GM23338 (cell line): Measurements from ENCODE around the gene GAB2. TPM values are rescaled to one million over a fixed set of nuclear protein-coding genes. Genes with fewer than 3 reads are reported as not detected.

Source experiments
- ATAC-seq: fragments of 200-7000 bp; cut with Tn5 transposase; 3 replicates; pipeline ENCODE4 v1.9.1; 2020
- DNase-seq: peaks from one replicate; pipeline ENCODE4 v3.0.0-alpha.2; 2015; ENCODE audit warnings: low spot score
- H2AFZ ChIP-seq: fragments of 200-600 bp; sonication (generic); 2 replicates; pipeline ENCODE4 v1.8.0; 2016; ENCODE audit warnings: antibody characterized with exemption, mild to moderate bottlenecking, moderate library complexity
- H3F3A ChIP-seq: fragments of 200-600 bp; sonication (generic); replicated peaks from 2 replicates; pipeline ENCODE4 v1.8.0; 2017; ENCODE audit warnings: antibody characterized with exemption, mixed run types, low read depth
- H3K27ac ChIP-seq: fragments of 200-600 bp; sonication (generic); 2 replicates; pipeline ENCODE4 v1.6.1; 2016; ENCODE audit warnings: low read depth
- H3K27me3 ChIP-seq: fragments of 200-600 bp; sonication (generic); 2 replicates; pipeline ENCODE4 v1.8.0; 2016; ENCODE audit warnings: mild to moderate bottlenecking, mixed run types, moderate library complexity; ENCODE audit not compliant: insufficient read depth
- H3K36me3 ChIP-seq: fragments of 200-600 bp; sonication (generic); 2 replicates; pipeline ENCODE4 v1.8.0; 2016; ENCODE audit warnings: mild to moderate bottlenecking; ENCODE audit not compliant: insufficient read depth
- H3K4me1 ChIP-seq: fragments of 200-600 bp; sonication (generic); 2 replicates; pipeline ENCODE4 v1.8.0; 2016; ENCODE audit warnings: mild to moderate bottlenecking, moderate library complexity; ENCODE audit not compliant: insufficient read depth
- H3K4me2 ChIP-seq: fragments of 200-600 bp; sonication (generic); 2 replicates; pipeline ENCODE4 v1.7.1; 2017; ENCODE audit warnings: mixed run types
- H3K4me3 ChIP-seq: fragments of 200-600 bp; sonication (generic); 2 replicates; pipeline ENCODE4 v1.6.1; 2016; ENCODE audit warnings: mixed run types
- H3K79me2 ChIP-seq: fragments of 200-600 bp; sonication (generic); replicated peaks from 2 replicates; pipeline ENCODE4 v1.8.0; 2017; ENCODE audit warnings: mild to moderate bottlenecking; ENCODE audit not compliant: insufficient read depth
- H3K9me2 ChIP-seq: fragments of 200-600 bp; sonication (generic); 2 replicates; pipeline ENCODE4 v1.8.0; 2017; ENCODE audit not compliant: insufficient read depth
- H4K20me1 ChIP-seq: fragments of 200-600 bp; sonication (generic); replicated peaks from 2 replicates; pipeline ENCODE4 v1.8.0; 2017; ENCODE audit warnings: mild to moderate bottlenecking; ENCODE audit not compliant: insufficient read depth
- H3K27ac Mint-ChIP-seq: 2 replicates; pipeline ENCODE4 v1.8.0; 2020; ENCODE audit warnings: inconsistent platforms, mild to moderate bottlenecking, moderate library complexity, mixed read lengths
- H3K27me3 Mint-ChIP-seq: 3 replicates; pipeline ENCODE4 v1.8.0; 2022; ENCODE audit warnings: low read depth, mild to moderate bottlenecking, moderate library complexity, mixed read lengths, inconsistent platforms; ENCODE audit not compliant: insufficient read depth, poor library complexity
- H3K36me3 Mint-ChIP-seq: 3 replicates; pipeline ENCODE4 v1.8.0; 2021; ENCODE audit warnings: low read depth, mild to moderate bottlenecking, inconsistent platforms, moderate library complexity, mixed read lengths
- H3K4me1 Mint-ChIP-seq: 3 replicates; pipeline ENCODE4 v1.8.0; 2020; ENCODE audit warnings: mild to moderate bottlenecking, inconsistent platforms, mixed read lengths
- H3K4me3 Mint-ChIP-seq: 3 replicates; pipeline ENCODE4 v1.8.0; 2021; ENCODE audit warnings: moderate library complexity, mild to moderate bottlenecking, inconsistent platforms, mixed read lengths
- H3K9me3 Mint-ChIP-seq: 3 replicates; pipeline ENCODE4 v1.8.0; 2020; ENCODE audit warnings: moderate library complexity, mild to moderate bottlenecking, inconsistent platforms, mixed read lengths
- CREB1 ChIP-seq: fragments of 250-450 bp; sonication (Bioruptor Pico); IDR thresholded peaks from 2 replicates; pipeline ENCODE4 v1.5.0; 2020; ENCODE audit warnings: low read depth, mild to moderate bottlenecking, moderate library complexity
- EZH2 ChIP-seq: fragments of 200-600 bp; sonication (generic); IDR thresholded peaks from one replicate; pipeline ENCODE4 v1.8.0; 2017; ENCODE audit warnings: antibody characterized with exemption, mild to moderate bottlenecking, low read depth; ENCODE audit not compliant: unreplicated experiment
- EZH2phosphoT487 ChIP-seq: fragments of 200-600 bp; sonication (generic); IDR thresholded peaks from one replicate; pipeline ENCODE4 v1.8.1; 2018; ENCODE audit warnings: antibody characterized with exemption; ENCODE audit not compliant: unreplicated experiment
- JUNB ChIP-seq: IDR thresholded peaks from one replicate; pipeline ENCODE4 v1.6.1; 2016; ENCODE audit warnings: antibody characterized with exemption; ENCODE audit not compliant: unreplicated experiment
- NANOG ChIP-seq: IDR thresholded peaks from 2 replicates; pipeline ENCODE4 v1.6.1; 2016; ENCODE audit warnings: antibody characterized with exemption, borderline replicate concordance
- POLR2AphosphoS5 ChIP-seq: IDR thresholded peaks from 2 replicates; pipeline ENCODE4 v1.6.1; 2016; ENCODE audit warnings: antibody characterized with exemption, low read depth
- STAT1 ChIP-seq: IDR thresholded peaks from one replicate; pipeline ENCODE4 v1.6.1; 2016; ENCODE audit warnings: antibody characterized with exemption; ENCODE audit not compliant: unreplicated experiment
- ZNF114 ChIP-seq: fragments of 250-450 bp; sonication (Bioruptor Pico); IDR thresholded peaks from 2 replicates; pipeline ENCODE4 v1.5.0; 2020; ENCODE audit warnings: mild to moderate bottlenecking, moderate library complexity
- ZNF331 ChIP-seq: fragments of 250-450 bp; sonication (Bioruptor Pico); IDR thresholded peaks from 2 replicates; pipeline ENCODE4 v1.5.0; 2020; ENCODE audit warnings: low read depth, mild to moderate bottlenecking, moderate library complexity
- polyA plus RNA-seq: library from polyadenylated mRNA; unstranded; fragments of >200 nt; fragmentation: Nextera tagmentation; extraction: Ambion mirVana; gene quantifications from 2 replicates; pipeline ENCODE4 v1.2.1, GENCODE V29; 2016
- total RNA-seq: library from RNA; depleted of rRNA; stranded (reverse); fragments of >200 nt; shearing (Covaris generic); gene quantifications from 2 replicates; pipeline ENCODE4 v1.2.3, GENCODE V29; 2014
- TF ChIP-seq, protein P1 (sequence below): IDR thresholded peaks from 2 replicates; pipeline ENCODE4 v1.6.1; 2016; ENCODE audit warnings: antibody characterized with exemption
- TF ChIP-seq, protein P2 (sequence below): IDR thresholded peaks from one replicate; pipeline ENCODE4 v1.6.1; 2018; ENCODE audit warnings: antibody characterized with exemption; ENCODE audit not compliant: unreplicated experiment
- TF ChIP-seq, protein P3 (sequence below), 2 experiments: fragments of 200-600 bp in 1 of 2; sonication (generic) in 1 of 2; conservative IDR thresholded peaks; 2 replicates each; pipeline versions ENCODE4 v1.5.1 to v1.6.1; 2016 to 2017; ENCODE audit warnings: antibody characterized with exemption in 2 of 2, low read depth in 2 of 2, mild to moderate bottlenecking in 2 of 2, moderate library complexity in 1 of 2

Gene GAB2
- total and polyA plus RNA-seq, 2 experiments from 2014 or later, result 2.0 to 10.8 TPM

DNA sequence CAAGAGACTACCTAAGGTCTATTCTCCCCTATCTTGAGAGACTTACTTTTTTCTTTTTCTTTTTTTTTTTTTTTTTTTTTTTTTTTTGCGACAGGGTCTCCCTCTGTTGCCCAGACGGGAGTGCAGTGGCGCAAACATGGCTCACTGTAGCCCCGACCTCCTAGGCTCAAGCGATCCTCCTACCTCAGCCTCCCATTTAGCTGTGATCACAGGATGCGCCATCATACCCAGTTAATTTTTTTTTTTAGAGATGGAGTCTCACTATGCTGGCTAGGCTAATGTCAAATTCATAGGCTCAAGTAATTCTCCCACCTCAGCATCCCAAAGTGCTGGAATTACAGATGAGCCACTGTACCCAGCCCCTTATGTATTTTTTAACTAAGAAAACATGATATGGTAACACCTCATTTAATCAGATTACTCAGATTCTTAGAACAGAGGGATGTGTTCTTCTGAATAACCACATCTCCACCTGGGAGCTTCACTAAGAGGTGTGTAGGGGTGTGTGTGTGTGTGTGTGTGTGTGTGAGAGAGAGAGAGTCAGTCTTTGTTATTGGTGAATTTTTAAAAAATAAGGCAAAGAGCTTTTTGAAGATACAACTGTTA lies 126.0 kb downstream of the GAB2 start (continued):
- TF ChIP-seq, protein P1, sequence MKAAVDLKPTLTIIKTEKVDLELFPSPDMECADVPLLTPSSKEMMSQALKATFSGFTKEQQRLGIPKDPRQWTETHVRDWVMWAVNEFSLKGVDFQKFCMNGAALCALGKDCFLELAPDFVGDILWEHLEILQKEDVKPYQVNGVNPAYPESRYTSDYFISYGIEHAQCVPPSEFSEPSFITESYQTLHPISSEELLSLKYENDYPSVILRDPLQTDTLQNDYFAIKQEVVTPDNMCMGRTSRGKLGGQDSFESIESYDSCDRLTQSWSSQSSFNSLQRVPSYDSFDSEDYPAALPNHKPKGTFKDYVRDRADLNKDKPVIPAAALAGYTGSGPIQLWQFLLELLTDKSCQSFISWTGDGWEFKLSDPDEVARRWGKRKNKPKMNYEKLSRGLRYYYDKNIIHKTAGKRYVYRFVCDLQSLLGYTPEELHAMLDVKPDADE, result no peak
- TF ChIP-seq STAT1 (no peak), NANOG (no peak), EZH2phosphoT487 (no peak)
- TF ChIP-seq, protein P2, sequence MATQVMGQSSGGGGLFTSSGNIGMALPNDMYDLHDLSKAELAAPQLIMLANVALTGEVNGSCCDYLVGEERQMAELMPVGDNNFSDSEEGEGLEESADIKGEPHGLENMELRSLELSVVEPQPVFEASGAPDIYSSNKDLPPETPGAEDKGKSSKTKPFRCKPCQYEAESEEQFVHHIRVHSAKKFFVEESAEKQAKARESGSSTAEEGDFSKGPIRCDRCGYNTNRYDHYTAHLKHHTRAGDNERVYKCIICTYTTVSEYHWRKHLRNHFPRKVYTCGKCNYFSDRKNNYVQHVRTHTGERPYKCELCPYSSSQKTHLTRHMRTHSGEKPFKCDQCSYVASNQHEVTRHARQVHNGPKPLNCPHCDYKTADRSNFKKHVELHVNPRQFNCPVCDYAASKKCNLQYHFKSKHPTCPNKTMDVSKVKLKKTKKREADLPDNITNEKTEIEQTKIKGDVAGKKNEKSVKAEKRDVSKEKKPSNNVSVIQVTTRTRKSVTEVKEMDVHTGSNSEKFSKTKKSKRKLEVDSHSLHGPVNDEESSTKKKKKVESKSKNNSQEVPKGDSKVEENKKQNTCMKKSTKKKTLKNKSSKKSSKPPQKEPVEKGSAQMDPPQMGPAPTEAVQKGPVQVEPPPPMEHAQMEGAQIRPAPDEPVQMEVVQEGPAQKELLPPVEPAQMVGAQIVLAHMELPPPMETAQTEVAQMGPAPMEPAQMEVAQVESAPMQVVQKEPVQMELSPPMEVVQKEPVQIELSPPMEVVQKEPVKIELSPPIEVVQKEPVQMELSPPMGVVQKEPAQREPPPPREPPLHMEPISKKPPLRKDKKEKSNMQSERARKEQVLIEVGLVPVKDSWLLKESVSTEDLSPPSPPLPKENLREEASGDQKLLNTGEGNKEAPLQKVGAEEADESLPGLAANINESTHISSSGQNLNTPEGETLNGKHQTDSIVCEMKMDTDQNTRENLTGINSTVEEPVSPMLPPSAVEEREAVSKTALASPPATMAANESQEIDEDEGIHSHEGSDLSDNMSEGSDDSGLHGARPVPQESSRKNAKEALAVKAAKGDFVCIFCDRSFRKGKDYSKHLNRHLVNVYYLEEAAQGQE, result no peak

DNA sequence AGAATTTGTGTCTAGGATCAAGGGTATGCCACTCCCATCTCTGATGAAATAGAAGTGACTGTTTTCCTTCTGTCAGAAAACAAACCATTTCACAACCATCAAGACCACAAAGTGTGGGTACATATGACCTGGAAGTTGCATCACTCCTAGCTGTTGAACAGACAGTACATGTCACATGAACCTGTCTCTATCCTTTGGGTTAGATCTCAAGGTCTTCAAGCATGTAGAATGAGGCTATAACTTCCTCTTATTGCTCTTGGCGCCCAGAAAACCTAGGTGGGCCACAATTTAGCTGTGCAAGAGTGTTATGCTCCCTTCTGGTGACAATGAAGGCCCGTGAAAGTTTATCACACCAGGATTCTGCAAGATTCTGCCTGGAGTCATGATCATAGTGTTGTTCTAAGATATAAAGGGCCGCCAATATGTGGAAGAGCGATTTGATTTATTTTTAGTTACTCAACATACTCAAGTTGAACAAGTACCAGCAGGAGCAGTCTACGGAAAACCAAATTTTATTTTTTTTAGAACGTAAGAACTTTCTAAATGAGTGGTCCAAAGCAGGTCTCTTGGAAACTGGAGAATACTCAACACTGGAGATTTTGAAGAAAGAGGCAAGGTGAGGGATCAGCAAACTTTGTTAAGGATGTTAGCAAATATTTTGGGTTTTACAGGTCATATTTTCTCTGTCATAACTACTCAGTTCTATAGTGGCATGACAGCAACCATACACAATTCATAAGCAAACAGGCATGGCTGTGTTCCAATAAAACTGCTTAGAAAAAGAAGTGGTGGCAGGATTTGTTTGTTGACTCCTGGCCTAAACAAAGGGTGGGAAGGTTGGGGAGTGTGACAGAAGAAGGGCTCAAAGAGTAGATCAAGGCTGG lies 127.1 kb downstream of the GAB2 start:
- no peak overlapping the region for H3K4me3 Mint-ChIP-seq
- no peaks in the 10 kb centered on the region for H3K4me1 ChIP-seq
- H3K27ac Mint-ChIP-seq, result no peak overlapping the region
- ATAC-seq, result no peak
- H2AFZ ChIP-seq, result no peak overlapping the region
- H3K4me1 Mint-ChIP-seq, result no peaks in the 10 kb centered on the region
- DNase-seq, result no peak
- H3K4me2 ChIP-seq, result no peak overlapping the region
- TF ChIP-seq STAT1, result no peak
- no peak for TF ChIP-seq EZH2
- no peak for TF ChIP-seq ZNF114 (CRISPR knock-in tag)
- TF ChIP-seq NANOG, result no peak
- TF ChIP-seq, protein P2, result no peak
- TF ChIP-seq ZNF331, result no peak
- no peak for TF ChIP-seq EZH2phosphoT487
- TF ChIP-seq, protein P3, sequence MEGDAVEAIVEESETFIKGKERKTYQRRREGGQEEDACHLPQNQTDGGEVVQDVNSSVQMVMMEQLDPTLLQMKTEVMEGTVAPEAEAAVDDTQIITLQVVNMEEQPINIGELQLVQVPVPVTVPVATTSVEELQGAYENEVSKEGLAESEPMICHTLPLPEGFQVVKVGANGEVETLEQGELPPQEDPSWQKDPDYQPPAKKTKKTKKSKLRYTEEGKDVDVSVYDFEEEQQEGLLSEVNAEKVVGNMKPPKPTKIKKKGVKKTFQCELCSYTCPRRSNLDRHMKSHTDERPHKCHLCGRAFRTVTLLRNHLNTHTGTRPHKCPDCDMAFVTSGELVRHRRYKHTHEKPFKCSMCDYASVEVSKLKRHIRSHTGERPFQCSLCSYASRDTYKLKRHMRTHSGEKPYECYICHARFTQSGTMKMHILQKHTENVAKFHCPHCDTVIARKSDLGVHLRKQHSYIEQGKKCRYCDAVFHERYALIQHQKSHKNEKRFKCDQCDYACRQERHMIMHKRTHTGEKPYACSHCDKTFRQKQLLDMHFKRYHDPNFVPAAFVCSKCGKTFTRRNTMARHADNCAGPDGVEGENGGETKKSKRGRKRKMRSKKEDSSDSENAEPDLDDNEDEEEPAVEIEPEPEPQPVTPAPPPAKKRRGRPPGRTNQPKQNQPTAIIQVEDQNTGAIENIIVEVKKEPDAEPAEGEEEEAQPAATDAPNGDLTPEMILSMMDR (conservative IDR thresholded peaks at IDR 0.05; ENCODE audit: low read depth in 2 of 2), result no peak
- no peak for TF ChIP-seq CREB1 (CRISPR knock-in tag)
- TF ChIP-seq POLR2AphosphoS5, result no peak
- TF ChIP-seq JUNB, result no peak
- TF ChIP-seq, protein P1, result no peak
- no peaks in the 10 kb centered on the region for H3K27me3 ChIP-seq
- no peak overlapping the region for H3K4me3 ChIP-seq
- H3K27ac ChIP-seq, result no peak overlapping the region
- no peaks in the 10 kb centered on the region for H3K9me3 Mint-ChIP-seq
- H3K79me2 ChIP-seq, result no peaks in the 10 kb centered on the region
- no peaks in the 10 kb centered on the region for H3K36me3 Mint-ChIP-seq
- H3K27me3 Mint-ChIP-seq, result no peaks in the 10 kb centered on the region
- no peaks in the 10 kb centered on the region for H3K36me3 ChIP-seq
- H4K20me1 ChIP-seq, result no peaks in the 10 kb centered on the region; the same call in 1 of the 2 replicates
- H3F3A ChIP-seq, result no peaks in the 10 kb centered on the region
- no peaks in the 10 kb centered on the region for H3K9me2 ChIP-seq
